Parathyroid adenoma (tissue), 2 donors: ENCODE measurements around the gene FOXN3.

Experiments
- H2AFZ ChIP-seq: fragments of 300-600 bp; sonication (generic); one replicate; pipeline ENCODE4 v1.7.0; 2017; ENCODE audit warnings: antibody characterized with exemption, mild to moderate bottlenecking
- H3K27ac ChIP-seq: fragments of 300-600 bp; sonication (generic); one replicate; pipeline ENCODE4 v1.7.0; 2017
- H3K27me3 ChIP-seq: fragments of 300-600 bp; sonication (generic); one replicate; pipeline ENCODE4 v1.7.0; 2017; ENCODE audit warnings: low read length; ENCODE audit not compliant: control insufficient read depth, insufficient read depth
- H3K36me3 ChIP-seq: fragments of 300-600 bp; sonication (generic); one replicate; pipeline ENCODE4 v1.7.0; 2017; ENCODE audit warnings: low read length; ENCODE audit not compliant: control insufficient read depth, insufficient read depth
- H3K4me1 ChIP-seq: fragments of 300-600 bp; sonication (generic); one replicate; pipeline ENCODE4 v1.7.0; 2017; ENCODE audit warnings: control low read depth
- H3K4me2 ChIP-seq: fragments of 300-600 bp; sonication (generic); one replicate; pipeline ENCODE4 v1.7.0; 2017; ENCODE audit warnings: low read length
- H3K4me3 ChIP-seq: fragments of 300-600 bp; sonication (generic); one replicate; pipeline ENCODE4 v1.7.0; 2017; ENCODE audit warnings: low read depth, low read length
- H3K79me2 ChIP-seq: fragments of 300-600 bp; sonication (generic); one replicate; pipeline ENCODE4 v1.7.0; 2017; ENCODE audit warnings: control low read depth
- H3K9ac ChIP-seq: fragments of 300-600 bp; sonication (generic); one replicate; pipeline ENCODE4 v1.7.0; 2017; ENCODE audit warnings: mild to moderate bottlenecking
- H3K9me3 ChIP-seq: fragments of 300-600 bp; sonication (generic); one replicate; pipeline ENCODE4 v1.7.0; 2017; ENCODE audit warnings: low read length; ENCODE audit not compliant: control insufficient read depth
- CTCF ChIP-seq: fragments of 300-600 bp; sonication (generic); IDR thresholded peaks from one replicate; pipeline ENCODE4 v1.7.0; 2017; ENCODE audit warnings: antibody characterized with exemption, mild to moderate bottlenecking
- donor health status: primary hyperparathyroidism.

Gene FOXN3

GRCh38 chr14:89393222-89393745 is 23.7 kb downstream of the FOXN3 start:
- H3K27ac ChIP-seq, result no peak overlapping the region
- H3K4me3 ChIP-seq, result no peak overlapping the region
- H2AFZ ChIP-seq, result no peak overlapping the region
- TF ChIP-seq CTCF, result no peak
- no peaks in the 10 kb centered on the region for H3K36me3 ChIP-seq
- no peaks in the 10 kb centered on the region for H3K27me3 ChIP-seq
- peaks cover 10% of the 10 kb centered on the region for H3K4me1 ChIP-seq
- H3K9me3 ChIP-seq, result no peaks in the 10 kb centered on the region
- H3K9ac ChIP-seq, result no peak overlapping the region
- peaks cover 49% of the 10 kb centered on the region for H3K79me2 ChIP-seq
- no peak overlapping the region for H3K4me2 ChIP-seq

GRCh38 chr14:89392181-89392580 is 24.9 kb downstream of the FOXN3 start:
- H3K27me3 ChIP-seq, result no peaks in the 10 kb centered on the region
- no peak overlapping the region for H3K9ac ChIP-seq
- H3K79me2 ChIP-seq, result peaks cover 47% of the 10 kb centered on the region
- no peak overlapping the region for H3K4me3 ChIP-seq
- TF ChIP-seq CTCF, result no peak
- H3K4me2 ChIP-seq, result no peak overlapping the region
- H3K36me3 ChIP-seq, result no peaks in the 10 kb centered on the region
- H3K27ac ChIP-seq, result no peak overlapping the region
- H3K9me3 ChIP-seq, result no peaks in the 10 kb centered on the region
- H3K4me1 ChIP-seq, result peaks cover 12% of the 10 kb centered on the region
- no peak overlapping the region for H2AFZ ChIP-seq

- peaks cover 12% of the 10 kb centered on the region for H3K4me1 ChIP-seq
- H3K4me2 ChIP-seq, result no peak overlapping the region
- H3K9me3 ChIP-seq, result no peaks in the 10 kb centered on the region
- no peak overlapping the region for H3K9ac ChIP-seq
- no peak overlapping the region for H3K4me3 ChIP-seq
- H2AFZ ChIP-seq, result no peak overlapping the region
- no peak overlapping the region for H3K27ac ChIP-seq
- TF ChIP-seq CTCF, result no peak
- H3K79me2 ChIP-seq, result peaks cover 47% of the 10 kb centered on the region
- no peaks in the 10 kb centered on the region for H3K36me3 ChIP-seq
- no peaks in the 10 kb centered on the region for H3K27me3 ChIP-seq
Observed at GRCh38 chr14:89391556-89391955, 25.5 kb downstream of the FOXN3 start.

- H3K4me2 ChIP-seq, result no peak overlapping the region
Observed at GRCh38 chr14:89391123-89391522, 25.9 kb downstream of the FOXN3 start.

More at GRCh38 chr14:89391123-89391522, 25.9 kb downstream of the FOXN3 start:
- H3K9ac ChIP-seq, result no peak overlapping the region
- no peak overlapping the region for H3K4me3 ChIP-seq
- H3K27me3 ChIP-seq, result no peaks in the 10 kb centered on the region
- peaks cover 17% of the 10 kb centered on the region for H3K4me1 ChIP-seq
- H3K79me2 ChIP-seq, result peaks cover 43% of the 10 kb centered on the region
- H2AFZ ChIP-seq, result no peak overlapping the region
- no peak overlapping the region for H3K27ac ChIP-seq
- no peaks in the 10 kb centered on the region for H3K9me3 ChIP-seq
- H3K36me3 ChIP-seq, result no peaks in the 10 kb centered on the region
- TF ChIP-seq CTCF, result no peak
